Measurements from ENCODE around the gene ABHD6.
"Not testable (repeated sequence)": the region's sequence is repeated elsewhere in the genome, so short reads cannot be mapped to it uniquely, and the experiment has no call there.

ABHD6 gene

GRCh38 chr3:58215317-58216025, 22.1 kb upstream of the ABHD6 start:
- Histone ChIP-seq H3K27me3 (ENCODE audit: control insufficient read depth, insufficient read depth, low read length) (no peaks in the 10 kb centered on the region), H3K4me3 (ENCODE audit: low read length) (no peak overlapping the region), H3K27ac (ENCODE audit: low read depth, low read length) (no peak overlapping the region), H3K4me1 (ENCODE audit: control insufficient read depth, insufficient read depth, low read length) (no peaks in the 10 kb centered on the region), H3K36me3 (ENCODE audit: control insufficient read depth, insufficient read depth, low read length) (no peaks in the 10 kb centered on the region), H3K9ac (ENCODE audit: low read length) (no peak overlapping the region)

GRCh38 chr3:58216496-58217195, 20.9 kb upstream of the ABHD6 start:
- H3K36me3 ChIP-seq (ENCODE audit: control insufficient read depth, insufficient read depth, low read length), result no peaks in the 10 kb centered on the region
- H3K4me3 ChIP-seq (ENCODE audit: low read length), result no peak overlapping the region
- no peaks in the 10 kb centered on the region for H3K4me1 ChIP-seq (ENCODE audit: control insufficient read depth, insufficient read depth, low read length)
- no peak overlapping the region for H3K27ac ChIP-seq (ENCODE audit: low read depth, low read length)
- no peaks in the 10 kb centered on the region for H3K27me3 ChIP-seq (ENCODE audit: control insufficient read depth, insufficient read depth, low read length)
- H3K9ac ChIP-seq (ENCODE audit: low read length), result no peak overlapping the region

- H3K4me3 ChIP-seq (ENCODE audit: low read length), result no peak overlapping the region
- H3K27me3 ChIP-seq (ENCODE audit: control insufficient read depth, insufficient read depth, low read length), result no peaks in the 10 kb centered on the region
- no peak overlapping the region for H3K9ac ChIP-seq (ENCODE audit: low read length)
- no peaks in the 10 kb centered on the region for H3K36me3 ChIP-seq (ENCODE audit: control insufficient read depth, insufficient read depth, low read length)
- H3K4me1 ChIP-seq (ENCODE audit: control insufficient read depth, insufficient read depth, low read length), result no peaks in the 10 kb centered on the region
- H3K27ac ChIP-seq (ENCODE audit: low read depth, low read length), result no peak overlapping the region
Measured at GRCh38 chr3:58217209-58217811, 20.3 kb upstream of the ABHD6 start.

- Histone ChIP-seq H3K27ac (ENCODE audit: low read depth, low read length) (no peak overlapping the region), H3K9ac (ENCODE audit: low read length) (no peak overlapping the region), H3K4me1 (ENCODE audit: control insufficient read depth, insufficient read depth, low read length) (no peaks in the 10 kb centered on the region)
Measured at GRCh38 chr3:58218904-58219303, 18.7 kb upstream of the ABHD6 start.

GRCh38 chr3:58222161-58222724, 15.3 kb upstream of the ABHD6 start:
- H3K9ac ChIP-seq (ENCODE audit: low read length), result no peak overlapping the region
- no peaks in the 10 kb centered on the region for H3K36me3 ChIP-seq (ENCODE audit: control insufficient read depth, insufficient read depth, low read length)
- no peaks in the 10 kb centered on the region for H3K27me3 ChIP-seq (ENCODE audit: control insufficient read depth, insufficient read depth, low read length)
- no peak overlapping the region for H3K4me3 ChIP-seq (ENCODE audit: low read length)
- H3K27ac ChIP-seq (ENCODE audit: low read depth, low read length), result no peak overlapping the region
- H3K4me1 ChIP-seq (ENCODE audit: control insufficient read depth, insufficient read depth, low read length), result no peaks in the 10 kb centered on the region

More at GRCh38 chr3:58218904-58219303, 18.7 kb upstream of the ABHD6 start:
- Histone ChIP-seq H3K36me3 (ENCODE audit: control insufficient read depth, insufficient read depth, low read length) (no peaks in the 10 kb centered on the region), H3K4me3 (ENCODE audit: low read length) (no peak overlapping the region), H3K27me3 (ENCODE audit: control insufficient read depth, insufficient read depth, low read length) (no peaks in the 10 kb centered on the region)

GRCh38 chr3:58223855-58224254, 13.7 kb upstream of the ABHD6 start:
- Histone ChIP-seq H3K27me3 (ENCODE audit: control insufficient read depth, insufficient read depth, low read length) (no peaks in the 10 kb centered on the region), H3K4me3 (ENCODE audit: low read length) (no peak overlapping the region), H3K36me3 (ENCODE audit: control insufficient read depth, insufficient read depth, low read length) (no peaks in the 10 kb centered on the region), H3K27ac (ENCODE audit: low read depth, low read length) (no peak overlapping the region), H3K9ac (ENCODE audit: low read length) (no peak overlapping the region), H3K4me1 (ENCODE audit: control insufficient read depth, insufficient read depth, low read length) (no peaks in the 10 kb centered on the region)

- not testable (repeated sequence) for H3K27me3 ChIP-seq (ENCODE audit: control insufficient read depth, insufficient read depth, low read length); H3K4me3 ChIP-seq (ENCODE audit: low read length); H3K36me3 ChIP-seq (ENCODE audit: control insufficient read depth, insufficient read depth, low read length); H3K4me1 ChIP-seq (ENCODE audit: control insufficient read depth, insufficient read depth, low read length); H3K9ac ChIP-seq (ENCODE audit: low read length); H3K27ac ChIP-seq (ENCODE audit: low read depth, low read length)
Measured at GRCh38 chr3:58227933-58228332, 9.7 kb upstream of the ABHD6 start.

- Histone ChIP-seq H3K9ac (ENCODE audit: low read length) (no peak overlapping the region), H3K4me3 (ENCODE audit: low read length) (no peak overlapping the region), H3K27me3 (ENCODE audit: control insufficient read depth, insufficient read depth, low read length) (no peaks in the 10 kb centered on the region), H3K36me3 (ENCODE audit: control insufficient read depth, insufficient read depth, low read length) (no peaks in the 10 kb centered on the region), H3K4me1 (ENCODE audit: control insufficient read depth, insufficient read depth, low read length) (no peaks in the 10 kb centered on the region), H3K27ac (ENCODE audit: low read depth, low read length) (no peak overlapping the region)
Measured at GRCh38 chr3:58230876-58231552, 6.6 kb upstream of the ABHD6 start.

- peaks cover 3% of the 10 kb centered on the region for H3K27me3 ChIP-seq (ENCODE audit: control insufficient read depth, insufficient read depth, low read length)
- no peak overlapping the region for H3K9ac ChIP-seq (ENCODE audit: low read length)
- no peak overlapping the region for H3K4me3 ChIP-seq (ENCODE audit: low read length)
- no peak overlapping the region for H3K27ac ChIP-seq (ENCODE audit: low read depth, low read length)
- H3K4me1 ChIP-seq (ENCODE audit: control insufficient read depth, insufficient read depth, low read length), result peaks cover 2% of the 10 kb centered on the region
- no peaks in the 10 kb centered on the region for H3K36me3 ChIP-seq (ENCODE audit: control insufficient read depth, insufficient read depth, low read length)
Measured at GRCh38 chr3:58231666-58232065, 5.9 kb upstream of the ABHD6 start.

GRCh38 chr3:58234516-58234931, 3.1 kb upstream of the ABHD6 start:
- peaks cover 2% of the 10 kb centered on the region for H3K4me1 ChIP-seq (ENCODE audit: control insufficient read depth, insufficient read depth, low read length)
- H3K27ac ChIP-seq (ENCODE audit: low read depth, low read length), result no peak overlapping the region

GRCh38 chr3:58235970-58236369, 1.6 kb upstream of the ABHD6 start:
- Histone ChIP-seq H3K27me3 (ENCODE audit: control insufficient read depth, insufficient read depth, low read length) (peaks cover 3% of the 10 kb centered on the region), H3K9ac (ENCODE audit: low read length) (no peak overlapping the region)

More at GRCh38 chr3:58234516-58234931, 3.1 kb upstream of the ABHD6 start:
- Histone ChIP-seq H3K36me3 (ENCODE audit: control insufficient read depth, insufficient read depth, low read length) (no peaks in the 10 kb centered on the region), H3K9ac (ENCODE audit: low read length) (no peak overlapping the region), H3K27me3 (ENCODE audit: control insufficient read depth, insufficient read depth, low read length) (peaks cover 3% of the 10 kb centered on the region), H3K4me3 (ENCODE audit: low read length) (no peak overlapping the region)

More at GRCh38 chr3:58235970-58236369, 1.6 kb upstream of the ABHD6 start:
- no peak overlapping the region for H3K4me3 ChIP-seq (ENCODE audit: low read length)
- no peaks in the 10 kb centered on the region for H3K36me3 ChIP-seq (ENCODE audit: control insufficient read depth, insufficient read depth, low read length)
- H3K27ac ChIP-seq (ENCODE audit: low read depth, low read length), result no peak overlapping the region
- peaks cover 2% of the 10 kb centered on the region for H3K4me1 ChIP-seq (ENCODE audit: control insufficient read depth, insufficient read depth, low read length)

Data from rectal smooth muscle tissue (tissue), 1 donor.